Prostate gland (tissue), 2 donors: ENCODE data around the gene CS. TPM values are rescaled to one million over a fixed set of nuclear protein-coding genes. Genes with fewer than 3 reads are reported as not detected.
"Not testable (repeated sequence)": the region's sequence is repeated elsewhere in the genome, so short reads cannot be mapped to it uniquely, and the experiment has no call there.

Source experiments
- DNase-seq: peaks from one replicate; pipeline ENCODE4 v3.0.0-alpha.2; 2019; ENCODE audit warnings: low spot score
- H3K27ac ChIP-seq, 2 donors: fragments of 200-600 bp; sonication (generic); 2 replicates each; pipeline ENCODE4 v1.5.1; 2017 to 2019
- H3K27me3 ChIP-seq: fragments of 200-600 bp; sonication (generic); replicated peaks from 2 replicates; pipeline ENCODE4 v1.5.1; 2019; ENCODE audit not compliant: insufficient read depth
- H3K36me3 ChIP-seq, 2 donors: fragments of 200-600 bp; sonication (generic); 1 replicate in 1 of 2; 2 replicates in 1 of 2; pipeline versions ENCODE4 v1.5.1 to v1.8.1; 2017 to 2019
- H3K4me1 ChIP-seq: fragments of 200-600 bp; sonication (generic); replicated peaks from 2 replicates; pipeline ENCODE4 v1.5.1; 2019
- H3K4me3 ChIP-seq, 2 donors: fragments of 200-600 bp; sonication (generic); 2 replicates each; pipeline ENCODE4 v1.5.1; 2017 to 2019
- H3K9me3 ChIP-seq: fragments of 200-600 bp; sonication (generic); 2 replicates; pipeline ENCODE4 v1.5.1; 2017
- POLR2A ChIP-seq: fragments of 450-650 bp; IDR thresholded peaks from one replicate; pipeline ENCODE4 v1.6.1; 2016; ENCODE audit warnings: antibody characterized with exemption, mild to moderate bottlenecking
- POLR2AphosphoS5 ChIP-seq: sonication (generic); formaldehyde crosslinking; IDR thresholded peaks from one replicate; pipeline ENCODE4 v1.6.1; 2017; ENCODE audit warnings: antibody characterized with exemption
- WGBS: methylation state at CpG from one replicate; pipeline ENCODE4 v1.1.5; 2018; 5-methylcytosine and 5-hydroxymethylcytosine counted together
- intact Hi-C: fragments of 100-400 bp; cut with DNase I; formaldehyde crosslinking; loops from one replicate; pipeline ENCODE4 v1.14.2; 2022
- total RNA-seq, 2 donors: library from RNA; depleted of rRNA; stranded (reverse); fragments of >200 nt; gene quantifications; one replicate each; pipeline ENCODE4 v1.1.0, GENCODE V29; 2016
- TF ChIP-seq, protein P1 (sequence below), 4 experiments: fragments of 200-600 bp in 2 of 4; fragments of 450-650 bp in 2 of 4; sonication (generic) in 2 of 4; IDR thresholded peaks; 1 replicate in 3 of 4; 2 replicates in 1 of 4; pipeline ENCODE4 v1.5.1; 2016 to 2019; ENCODE audit warnings: antibody characterized with exemption in 4 of 4, mild to moderate bottlenecking in 2 of 4, moderate library complexity in 2 of 4

The CS gene
- total RNA-seq, 2 donors from 2014 or later: 106 to 110 TPM

DNA sequence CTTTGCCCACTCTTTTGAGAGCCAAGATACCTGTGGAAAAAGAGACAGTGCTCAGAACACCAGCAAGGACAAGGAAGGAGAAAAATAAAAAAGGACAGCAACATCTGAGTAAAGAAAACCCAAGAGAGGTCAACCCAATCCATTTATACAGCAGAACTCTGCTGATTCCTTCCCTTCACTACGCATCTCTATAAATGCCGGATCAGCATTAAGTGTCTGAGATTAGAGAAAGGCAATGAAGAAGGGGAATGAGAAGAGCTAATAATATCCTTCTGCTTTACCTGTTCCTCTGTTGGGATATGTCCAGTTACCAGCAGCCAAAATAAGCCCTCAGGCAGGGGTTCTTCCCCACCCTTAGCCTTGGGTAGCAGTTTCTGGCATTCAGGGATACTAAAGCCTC, 17.6 kb downstream of the CS start:
- TF ChIP-seq, protein P1, sequence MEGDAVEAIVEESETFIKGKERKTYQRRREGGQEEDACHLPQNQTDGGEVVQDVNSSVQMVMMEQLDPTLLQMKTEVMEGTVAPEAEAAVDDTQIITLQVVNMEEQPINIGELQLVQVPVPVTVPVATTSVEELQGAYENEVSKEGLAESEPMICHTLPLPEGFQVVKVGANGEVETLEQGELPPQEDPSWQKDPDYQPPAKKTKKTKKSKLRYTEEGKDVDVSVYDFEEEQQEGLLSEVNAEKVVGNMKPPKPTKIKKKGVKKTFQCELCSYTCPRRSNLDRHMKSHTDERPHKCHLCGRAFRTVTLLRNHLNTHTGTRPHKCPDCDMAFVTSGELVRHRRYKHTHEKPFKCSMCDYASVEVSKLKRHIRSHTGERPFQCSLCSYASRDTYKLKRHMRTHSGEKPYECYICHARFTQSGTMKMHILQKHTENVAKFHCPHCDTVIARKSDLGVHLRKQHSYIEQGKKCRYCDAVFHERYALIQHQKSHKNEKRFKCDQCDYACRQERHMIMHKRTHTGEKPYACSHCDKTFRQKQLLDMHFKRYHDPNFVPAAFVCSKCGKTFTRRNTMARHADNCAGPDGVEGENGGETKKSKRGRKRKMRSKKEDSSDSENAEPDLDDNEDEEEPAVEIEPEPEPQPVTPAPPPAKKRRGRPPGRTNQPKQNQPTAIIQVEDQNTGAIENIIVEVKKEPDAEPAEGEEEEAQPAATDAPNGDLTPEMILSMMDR (IDR thresholded peaks at IDR 0.05): no peak
- TF ChIP-seq POLR2A (no peak), POLR2AphosphoS5 (no peak)
- Histone ChIP-seq H3K27ac (no peak overlapping the region), H3K4me1 (no peaks in the 10 kb centered on the region), H3K27me3 (no peaks in the 10 kb centered on the region), H3K9me3 (no peaks in the 10 kb centered on the region), H3K36me3 (peaks cover 0 to 14% of the 10 kb centered on the region in 2 donors), H3K4me3 (no peak overlapping the region)
- 100% methylated on average over 2 of the region's 2 CpGs for WGBS
- intact Hi-C loops: no loop called here
- no peak for DNase-seq

DNA sequence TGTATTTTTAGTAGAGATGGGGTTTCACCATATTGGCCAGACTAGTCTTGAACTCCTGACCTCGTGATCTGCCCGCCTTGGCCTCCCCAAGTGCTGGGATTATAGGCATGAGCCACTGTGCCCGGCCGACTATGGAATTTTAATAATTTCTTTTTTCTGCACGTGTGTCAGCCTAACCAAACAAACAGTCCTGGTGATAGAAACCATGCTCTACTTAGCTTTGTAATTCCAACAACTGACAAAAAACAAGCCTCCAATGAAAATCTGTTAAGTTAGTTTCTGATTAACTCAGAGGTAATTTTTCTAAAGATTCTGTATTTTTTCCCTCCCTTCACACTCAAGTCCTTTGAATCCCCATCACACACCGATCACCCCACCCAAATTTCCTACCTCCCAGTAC, 18.1 kb downstream of the CS start:
- TF ChIP-seq POLR2A: no peak
- TF ChIP-seq POLR2AphosphoS5: no peak
- TF ChIP-seq, protein P1 (IDR thresholded peaks at IDR 0.05): no peak
- Histone ChIP-seq H3K27me3 (no peaks in the 10 kb centered on the region), H3K4me3 (no peak overlapping the region), H3K36me3 (peaks cover 0 to 14% of the 10 kb centered on the region in 2 donors), H3K9me3 (no peaks in the 10 kb centered on the region), H3K4me1 (no peaks in the 10 kb centered on the region), H3K27ac (no peak overlapping the region)
- DNase-seq: no peak
- intact Hi-C loops: no loop called here
- 80% methylated on average over 6 of the region's 6 CpGs for WGBS

DNA sequence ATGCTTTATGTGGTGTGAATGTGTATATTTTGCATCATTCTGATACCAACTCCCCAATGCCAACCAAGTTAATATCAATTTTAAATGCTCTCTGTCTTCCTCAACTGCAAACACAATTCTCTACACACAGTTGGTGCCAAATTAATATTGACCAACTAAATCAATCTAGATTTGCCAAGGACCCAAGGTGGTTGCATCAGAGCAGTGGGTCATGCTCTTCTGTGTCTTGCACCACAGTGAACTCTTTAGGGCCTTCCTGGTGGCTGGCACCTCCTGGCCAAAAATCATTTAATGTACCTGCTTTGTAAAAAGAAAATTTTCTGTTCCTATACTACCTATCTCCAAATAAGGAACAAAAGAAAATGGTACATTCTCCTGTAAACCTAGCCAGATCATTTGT, 19.3 kb downstream of the CS start:
- Histone ChIP-seq H3K27ac (no peak overlapping the region), H3K4me1 (no peaks in the 10 kb centered on the region), H3K9me3 (no peaks in the 10 kb centered on the region), H3K4me3 (no peak overlapping the region), H3K36me3 (peaks cover 0 to 14% of the 10 kb centered on the region in 2 donors), H3K27me3 (no peaks in the 10 kb centered on the region)
- TF ChIP-seq, protein P1 (IDR thresholded peaks at IDR 0.05): no peak
- no peak for DNase-seq
- intact Hi-C loops: no loop called here

DNA sequence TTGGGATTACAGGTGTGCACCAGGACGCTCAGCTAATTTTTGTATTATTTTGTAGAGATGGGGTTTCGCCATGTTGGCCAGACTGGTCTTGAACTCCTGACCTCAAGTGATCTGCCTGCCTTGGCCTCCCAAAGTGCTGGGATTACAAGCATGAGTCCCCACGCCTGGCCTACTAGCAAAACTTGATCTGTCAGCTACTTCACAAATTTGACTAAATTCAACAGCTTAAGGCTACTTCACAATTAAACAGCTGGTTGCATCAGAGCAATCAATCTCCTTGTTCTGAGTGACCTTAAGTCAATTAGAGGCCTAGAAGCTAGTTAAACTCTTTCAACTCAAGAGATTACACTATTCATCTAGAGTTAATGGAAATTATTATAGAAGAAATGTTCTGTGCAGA, 21.2 kb downstream of the CS start:
- Histone ChIP-seq H3K4me3 (no peak overlapping the region), H3K27ac (no peak overlapping the region), H3K27me3 (no peaks in the 10 kb centered on the region), H3K36me3 (peaks cover 9 to 14% of the 10 kb centered on the region in 2 donors), H3K4me1 (no peaks in the 10 kb centered on the region), H3K9me3 (no peaks in the 10 kb centered on the region)
- TF ChIP-seq, protein P1 (IDR thresholded peaks at IDR 0.05): no peak
- TF ChIP-seq POLR2A (no peak), POLR2AphosphoS5 (no peak)
- DNase-seq: no peak
- WGBS: 94% methylated on average over 3 of the region's 3 CpGs
- intact Hi-C loops: no loop called here

DNA sequence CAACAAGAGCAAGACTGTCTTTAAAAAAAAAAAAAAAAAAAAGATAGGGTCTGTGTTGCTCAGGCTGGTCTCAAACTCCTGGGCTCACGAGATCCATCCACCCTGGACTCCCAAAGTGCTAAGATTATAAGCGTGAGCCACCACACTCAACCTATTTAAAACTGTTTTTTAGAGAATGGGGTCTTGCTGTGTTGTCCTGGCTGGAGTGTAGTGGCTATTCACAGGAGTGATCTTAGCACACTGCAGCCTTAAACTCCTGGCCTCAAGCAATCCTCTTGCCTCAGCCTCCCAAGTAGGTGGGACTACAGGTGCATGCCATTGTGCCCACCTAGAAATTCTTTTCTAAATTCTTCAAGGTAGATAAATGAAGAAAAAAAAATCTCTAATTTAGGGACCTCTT, 25.8 kb downstream of the CS start:
- no peak overlapping the region for H3K4me3 ChIP-seq
- 94% methylated on average over 2 of the region's 2 CpGs for WGBS
- no peaks in the 10 kb centered on the region for H3K9me3 ChIP-seq
- no peaks in the 10 kb centered on the region for H3K27me3 ChIP-seq
- no peak for DNase-seq
- TF ChIP-seq POLR2AphosphoS5: no peak
- TF ChIP-seq POLR2A: no peak
- TF ChIP-seq, protein P1 (IDR thresholded peaks at IDR 0.05): no peak
- intact Hi-C loops: no loop called here
- no peaks in the 10 kb centered on the region for H3K4me1 ChIP-seq
- no peak overlapping the region for H3K27ac ChIP-seq
- H3K36me3 ChIP-seq: peaks cover 12 to 16% of the 10 kb centered on the region in 2 donors

DNA sequence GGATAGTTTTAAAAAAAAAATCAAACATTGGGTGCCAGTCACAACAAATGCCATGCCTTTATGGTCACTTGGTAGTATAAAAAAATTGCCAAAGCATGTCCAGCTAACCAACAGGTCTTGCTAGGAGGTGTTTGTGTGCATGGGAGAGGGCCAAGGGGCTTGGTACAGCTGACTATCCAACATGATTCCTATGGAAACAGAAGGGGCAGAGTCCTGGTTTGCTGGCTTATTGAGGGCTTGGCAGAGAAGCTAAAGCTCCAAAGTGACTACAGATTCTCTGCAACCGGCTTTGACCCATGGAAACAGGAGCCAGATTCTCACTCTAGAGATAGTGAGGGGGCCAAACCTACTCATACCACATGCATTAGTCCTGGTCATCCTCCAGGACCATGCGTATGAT, 27.7 kb downstream of the CS start:
- 85% methylated on average over 2 of the region's 2 CpGs for WGBS
- H3K27me3 ChIP-seq, H3K9me3 ChIP-seq, H3K4me3 ChIP-seq, H3K4me1 ChIP-seq, DNase-seq, intact Hi-C loops, H3K27ac ChIP-seq: not testable (repeated sequence)
- H3K36me3 ChIP-seq: peaks cover 5 to 12% of the 10 kb centered on the region in 2 donors
